B cell (primary cell): ENCODE data around the gene ELL. TPM values are rescaled to one million over a fixed set of nuclear protein-coding genes. Genes with fewer than 3 reads are reported as not detected.
A peak's percentile ranks its signal among the peaks of the same experiment; 100 is the strongest.
"Not testable (repeated sequence)": the region's sequence is repeated elsewhere in the genome, so short reads cannot be mapped to it uniquely, and the experiment has no call there.

ENCODE experiments used
- ATAC-seq: fragments of 200-7000 bp; cut with Tn5 transposase; one replicate; pipeline ENCODE4 v1.10.0; 2021; ENCODE audit warnings: low read depth, mild to moderate bottlenecking, moderate number of reproducible peaks, moderate library complexity
- CTCF ChIA-PET: fragments of 350-600 bp; sonication (Branson Sonifier 250); formaldehyde crosslinking; loops from one replicate; lab custom pipeline; 2021; ENCODE audit warnings: antibody characterized with exemption, inconsistent platforms; lab: Charles Lee
- POLR2A ChIA-PET: fragments of 350-600 bp; sonication (Branson Sonifier 250); formaldehyde crosslinking; loops from one replicate; lab custom pipeline; 2021; ENCODE audit warnings: antibody characterized with exemption; lab: Charles Lee
- DNase-seq: peaks from one replicate; pipeline ENCODE4 v3.0.0; 2013
- H2AFZ ChIP-seq: 2 replicates; pipeline ENCODE4 v1.6.1; 2012; ENCODE audit warnings: mild to moderate bottlenecking, low read depth, low read length; ENCODE audit not compliant: insufficient read depth, poor library complexity, severe bottlenecking
- H3K27ac ChIP-seq, 2 donors: 1 replicate in 1 of 2; 2 replicates in 1 of 2; pipeline ENCODE4 v1.5.1; 2012 to 2013; ENCODE audit warnings: low read length in 2 of 2, mild to moderate bottlenecking in 2 of 2, moderate library complexity in 1 of 2
- H3K27me3 ChIP-seq, 4 experiments: fragments of 200-600 bp in 1 of 4; sonication (generic) in 1 of 4; replicated peaks in 1 of 4; 1 replicate in 2 of 4; 2 replicates in 2 of 4; pipeline versions ENCODE4 v1.6.1 to v1.7.0; 2013 to 2016; ENCODE audit warnings: low read length in 3 of 4, mild to moderate bottlenecking in 2 of 4, mixed read lengths in 1 of 4, moderate library complexity in 1 of 4; ENCODE audit not compliant: insufficient read depth in 4 of 4, control insufficient read depth in 3 of 4; ENCODE audit errors: control extremely low read depth in 1 of 4
- H3K36me3 ChIP-seq, 2 experiments: replicated peaks in 1 of 2; 1 replicate in 1 of 2; 2 replicates in 1 of 2; pipeline versions ENCODE4 v1.6.1 to v1.7.1; 2013; ENCODE audit warnings: low read length in 1 of 2; ENCODE audit not compliant: insufficient read depth in 2 of 2, control insufficient read depth in 1 of 2; ENCODE audit errors: control extremely low read depth in 1 of 2, extremely low read depth in 1 of 2
- H3K4me1 ChIP-seq, 2 donors: fragments of 200-600 bp in 1 of 2; sonication (generic) in 1 of 2; 1 replicate in 1 of 2; 2 replicates in 1 of 2; pipeline versions ENCODE4 v1.5.1 to v1.6.1; 2013 to 2017; ENCODE audit warnings: low read length in 2 of 2; ENCODE audit not compliant: control insufficient read depth in 2 of 2, insufficient read depth in 2 of 2
- H3K4me2 ChIP-seq: replicated peaks from 2 replicates; pipeline ENCODE3; 2012; ENCODE audit warnings: mild to moderate bottlenecking, low read depth, low read length; ENCODE audit not compliant: poor library complexity, severe bottlenecking
- H3K4me3 ChIP-seq, 5 experiments: fragments of 200-600 bp in 1 of 5; sonication (generic) in 1 of 5; 1 replicate in 3 of 5; 2 replicates in 2 of 5; pipeline versions ENCODE4 v1.5.1 to v1.7.0; 2011 to 2016; ENCODE audit warnings: low read length in 4 of 5, mild to moderate bottlenecking in 4 of 5, low read depth in 2 of 5, control low read depth in 1 of 5, moderate library complexity in 1 of 5; ENCODE audit not compliant: insufficient read depth in 1 of 5; ENCODE audit errors: control extremely low read depth in 1 of 5, extremely low read depth in 1 of 5
- H3K79me2 ChIP-seq: fragments of 200-600 bp; sonication (generic); one replicate; pipeline ENCODE4 v1.6.0; 2016; ENCODE audit warnings: low read length; ENCODE audit not compliant: control insufficient read depth, insufficient read depth
- H3K9ac ChIP-seq: fragments of 200-600 bp; sonication (generic); 2 replicates; pipeline ENCODE4 v1.6.1; 2017; ENCODE audit warnings: mild to moderate bottlenecking, low read length, moderate library complexity
- H3K9me3 ChIP-seq, 3 donors: one replicate each; pipeline versions ENCODE4 v1.6.1 to v1.7.1; 2013; ENCODE audit warnings: low read length in 2 of 3; ENCODE audit not compliant: control insufficient read depth in 2 of 3, insufficient read depth in 1 of 3; ENCODE audit errors: control extremely low read depth in 1 of 3
- H4K20me1 ChIP-seq: 2 replicates; pipeline ENCODE4 v1.6.0; 2012; ENCODE audit warnings: mild to moderate bottlenecking, low read length; ENCODE audit not compliant: insufficient read depth, control insufficient read depth, poor library complexity, severe bottlenecking
- H3K27ac Mint-ChIP-seq: one replicate; pipeline ENCODE4 v1.8.0; 2021; ENCODE audit warnings: mixed read lengths
- H3K27me3 Mint-ChIP-seq: one replicate; pipeline ENCODE4 v1.8.0; 2021; ENCODE audit warnings: mixed read lengths
- H3K4me1 Mint-ChIP-seq: one replicate; pipeline ENCODE4 v1.8.0; 2021; ENCODE audit warnings: mixed read lengths
- H3K4me3 Mint-ChIP-seq: one replicate; pipeline ENCODE4 v1.8.0; 2021; ENCODE audit warnings: mixed read lengths
- H3K9me3 Mint-ChIP-seq: one replicate; pipeline ENCODE4 v1.8.0; 2022; ENCODE audit warnings: mixed read lengths; ENCODE audit not compliant: insufficient read depth
- EZH2 ChIP-seq: IDR thresholded peaks from 2 replicates; pipeline ENCODE4 v1.6.1; 2012; ENCODE audit warnings: borderline replicate concordance, low read depth, mild to moderate bottlenecking, moderate library complexity, low read length; ENCODE audit not compliant: insufficient read depth, poor library complexity, severe bottlenecking
- WGBS: methylation state at CpG from one replicate; pipeline ENCODE4 v1.1.5; 2013; ENCODE audit warnings: missing lambda C conversion rate; ENCODE audit not compliant: insufficient coverage; 5-methylcytosine and 5-hydroxymethylcytosine counted together
- intact Hi-C: fragments of 100-400 bp; cut with micrococcal nuclease; formaldehyde crosslinking; loops from one replicate; pipeline ENCODE4 v1.10.0; 2022
- polyA plus RNA-seq: library from polyadenylated mRNA; depleted of rRNA; stranded (reverse); fragments of >200 nt; gene quantifications from 2 replicates; pipeline ENCODE4 v1.2.3, GENCODE V29; 2012
- total RNA-seq, 2 donors: library from RNA; stranded (reverse); fragments of 120-200 nt in 1 of 2; gene quantifications; 1 replicate in 1 of 2; 2 replicates in 1 of 2; pipeline versions ENCODE4 v1.2.3 to v1.2.4, GENCODE V29; 2013 to 2022
- TF ChIP-seq, protein P1 (sequence below): fragments of 200-600 bp; IDR thresholded peaks from one replicate; pipeline ENCODE4 v1.8.0; 2022; ENCODE audit warnings: antibody characterized with exemption, mild to moderate bottlenecking

ELL gene
- total and polyA plus RNA-seq, 2 donors (not counting 1 experiment from before 2014, with no cell fraction given): 21.2 to 31.4 TPM

DNA sequence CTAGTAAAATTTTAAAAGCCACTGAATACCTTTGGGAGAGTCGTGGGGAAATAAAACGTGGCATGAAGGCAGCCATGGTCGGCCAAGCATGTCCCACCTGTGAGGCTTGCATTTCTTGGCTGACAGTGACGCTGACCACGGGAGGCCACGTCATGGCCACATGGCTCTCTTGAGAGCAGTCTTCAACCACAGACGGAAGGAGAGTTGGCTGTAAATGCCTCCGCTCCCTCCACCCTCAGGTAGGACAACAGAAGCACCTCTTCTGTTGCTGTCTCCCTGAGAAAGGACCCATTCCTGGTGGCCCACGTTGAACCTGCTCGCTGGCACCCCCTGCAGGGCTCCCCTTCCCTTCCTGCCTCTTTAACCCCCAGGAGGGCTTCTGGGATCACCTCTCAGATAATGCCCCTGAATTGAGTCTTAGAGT is 113.8 kb downstream of the ELL start:
- ChIA-PET CTCF (interaction anchor here (5.0 to 12.4 kb wide), 2 partner anchors 19 to 128 kb away, joined by 41 to 112 read pairs; partner anchors contain the start of gene JUND), POLR2A (no interaction called here)
- DNase-seq: peak; percentile 90
- H3K4me3 ChIP-seq: no peak overlapping the region
- Mint-ChIP-seq H3K4me3 (peak overlapping the region; percentile 44), H3K27ac (peak overlapping the region; percentile 89), H3K9me3 (no peaks in the 10 kb centered on the region), H3K27me3 (peaks cover 18% of the 10 kb centered on the region), H3K4me1 (peaks cover 23% of the 10 kb centered on the region)
- H3K4me1 ChIP-seq: peaks cover 18 to 19% of the 10 kb centered on the region in 2 donors
- no peaks in the 10 kb centered on the region for H3K36me3 ChIP-seq
- TF ChIP-seq, protein P1, sequence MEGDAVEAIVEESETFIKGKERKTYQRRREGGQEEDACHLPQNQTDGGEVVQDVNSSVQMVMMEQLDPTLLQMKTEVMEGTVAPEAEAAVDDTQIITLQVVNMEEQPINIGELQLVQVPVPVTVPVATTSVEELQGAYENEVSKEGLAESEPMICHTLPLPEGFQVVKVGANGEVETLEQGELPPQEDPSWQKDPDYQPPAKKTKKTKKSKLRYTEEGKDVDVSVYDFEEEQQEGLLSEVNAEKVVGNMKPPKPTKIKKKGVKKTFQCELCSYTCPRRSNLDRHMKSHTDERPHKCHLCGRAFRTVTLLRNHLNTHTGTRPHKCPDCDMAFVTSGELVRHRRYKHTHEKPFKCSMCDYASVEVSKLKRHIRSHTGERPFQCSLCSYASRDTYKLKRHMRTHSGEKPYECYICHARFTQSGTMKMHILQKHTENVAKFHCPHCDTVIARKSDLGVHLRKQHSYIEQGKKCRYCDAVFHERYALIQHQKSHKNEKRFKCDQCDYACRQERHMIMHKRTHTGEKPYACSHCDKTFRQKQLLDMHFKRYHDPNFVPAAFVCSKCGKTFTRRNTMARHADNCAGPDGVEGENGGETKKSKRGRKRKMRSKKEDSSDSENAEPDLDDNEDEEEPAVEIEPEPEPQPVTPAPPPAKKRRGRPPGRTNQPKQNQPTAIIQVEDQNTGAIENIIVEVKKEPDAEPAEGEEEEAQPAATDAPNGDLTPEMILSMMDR: peak; percentile 31
- TF ChIP-seq EZH2: no peak
- peak overlapping the region in 1 of 2 donors; percentile 15 for H3K27ac ChIP-seq
- peak; percentile 90 for ATAC-seq
- no peak overlapping the region for H3K9ac ChIP-seq
- no peaks in the 10 kb centered on the region for H3K79me2 ChIP-seq
- 6% methylated on average over 10 of the region's 10 CpGs for WGBS
- H4K20me1 ChIP-seq: no peaks in the 10 kb centered on the region
- intact Hi-C loops: loop anchor here (1.0 kb wide), 1 partner anchor 11 kb away; the partner anchor contains the start of gene LRRC25
- peaks cover 0 to 20% (median 7%) of the 10 kb centered on the region in 4 experiments for H3K27me3 ChIP-seq
- H2AFZ ChIP-seq: no peak overlapping the region
- peak overlapping the region; percentile 54 for H3K4me2 ChIP-seq
- peaks cover 0 to 6% (median 0%) of the 10 kb centered on the region in 3 donors for H3K9me3 ChIP-seq

DNA sequence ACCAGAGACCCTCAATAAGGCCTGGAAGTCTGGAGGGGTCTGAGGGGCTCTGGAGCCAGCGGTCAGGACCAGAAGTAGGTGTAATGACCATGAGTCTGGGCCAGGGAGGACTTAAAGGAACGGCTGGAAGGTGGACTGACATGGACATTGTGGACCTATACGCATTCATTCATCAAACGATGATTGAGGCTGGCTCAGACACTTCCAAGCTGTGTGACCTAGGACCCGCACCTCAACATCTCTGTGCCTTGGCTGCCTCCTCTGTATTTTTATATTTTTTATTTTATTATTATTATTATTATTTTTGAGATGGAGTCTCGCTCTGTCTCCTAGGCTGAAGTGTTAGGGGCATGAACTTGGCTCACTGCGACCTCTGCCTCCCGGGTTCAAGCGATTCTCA is 115.1 kb downstream of the ELL start:
- Histone ChIP-seq H2AFZ (no peak overlapping the region), H3K4me3 (no peak overlapping the region), H4K20me1 (no peaks in the 10 kb centered on the region), H3K9ac (no peak overlapping the region), H3K4me2 (no peak overlapping the region), H3K79me2 (no peaks in the 10 kb centered on the region), H3K27me3 (peaks cover 0 to 12% (median 3%) of the 10 kb centered on the region in 4 experiments), H3K4me1 (peaks cover 25 to 31% of the 10 kb centered on the region in 2 donors), H3K36me3 (no peaks in the 10 kb centered on the region), H3K27ac (no peak overlapping the region), H3K9me3 (peaks cover 0 to 6% (median 0%) of the 10 kb centered on the region in 3 donors)
- Mint-ChIP-seq H3K4me1 (peaks cover 35% of the 10 kb centered on the region), H3K9me3 (no peaks in the 10 kb centered on the region), H3K27me3 (peaks cover 10% of the 10 kb centered on the region), H3K4me3 (no peak overlapping the region), H3K27ac (no peak overlapping the region)
- ChIA-PET CTCF (interaction anchor here (0.9 to 12.4 kb wide), 2 partner anchors 17 to 155 kb away, joined by 3 to 112 read pairs; no protein-coding TSS in a partner anchor), POLR2A (no interaction called here)
- intact Hi-C loops: no loop called here
- DNase-seq (no peak), ATAC-seq (no peak)
- 91% methylated on average over 5 of the region's 9 CpGs for WGBS
- no peak for TF ChIP-seq EZH2
- TF ChIP-seq, protein P1: no peak

DNA sequence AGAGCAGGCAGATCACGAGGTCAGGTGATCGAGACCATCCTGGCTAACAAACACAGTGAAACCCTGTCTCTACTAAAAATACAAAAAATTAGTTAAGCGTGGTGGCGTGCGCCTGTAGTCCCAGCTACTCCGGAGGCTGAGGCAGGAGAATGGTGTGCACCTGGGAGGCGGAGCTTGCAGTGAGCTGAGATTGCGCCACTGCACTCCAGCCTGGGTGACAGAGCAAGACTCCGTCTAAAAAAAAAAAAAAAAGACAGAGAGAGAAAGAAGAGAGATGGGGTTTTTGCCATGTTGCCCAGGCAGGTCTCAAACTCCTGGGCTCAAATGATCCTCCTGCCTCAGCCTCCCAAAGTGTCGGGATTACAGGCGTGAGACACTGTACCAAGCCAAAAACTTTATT is 116.1 kb downstream of the ELL start:
- H3K36me3 ChIP-seq, H3K9me3 Mint-ChIP-seq, H3K4me3 Mint-ChIP-seq, ATAC-seq, H3K79me2 ChIP-seq, H3K9me3 ChIP-seq, H3K4me3 ChIP-seq, DNase-seq, H3K27ac Mint-ChIP-seq, H4K20me1 ChIP-seq, H2AFZ ChIP-seq, H3K27ac ChIP-seq, intact Hi-C loops, H3K27me3 Mint-ChIP-seq, H3K4me2 ChIP-seq, H3K27me3 ChIP-seq, H3K9ac ChIP-seq: not testable (repeated sequence)
- H3K4me1 ChIP-seq: peaks cover 30 to 37% of the 10 kb centered on the region in 2 donors
- 98% methylated on average over 7 of the region's 11 CpGs for WGBS
- ChIA-PET POLR2A (interaction anchor here (0.7 kb wide), 1 partner anchor 213 kb away, joined by 7 read pairs; no protein-coding TSS in a partner anchor), CTCF (interaction anchor here (0.7 to 12.4 kb wide), 2 partner anchors 16 to 382 kb away, joined by 3 to 112 read pairs; no protein-coding TSS in a partner anchor)
- H3K4me1 Mint-ChIP-seq: peaks cover 43% of the 10 kb centered on the region
